ENCODE measurements around the gene RBBP8.
"Not testable (repeated sequence)": the region's sequence is repeated elsewhere in the genome, so short reads cannot be mapped to it uniquely, and the experiment has no call there.

The RBBP8 gene

DNA sequence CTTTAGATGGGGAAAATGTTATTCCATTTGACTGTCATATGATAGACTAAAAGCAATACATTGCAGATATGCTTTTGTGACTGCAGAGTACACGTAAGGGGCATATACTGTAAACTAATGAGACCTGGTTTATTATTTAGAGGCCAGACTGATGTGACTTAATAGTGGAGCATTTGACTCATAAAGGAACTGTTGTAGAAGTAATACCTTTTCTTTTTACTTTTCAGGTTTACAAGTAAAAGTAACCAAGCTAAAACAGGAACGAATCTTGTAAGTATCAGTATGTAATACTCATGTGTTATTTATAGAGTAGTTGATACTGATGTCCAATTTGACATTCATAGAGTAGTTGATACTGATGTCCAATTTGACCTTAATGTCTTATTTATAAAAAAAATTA, 13.1 kb downstream of the RBBP8 start:
- DNase-seq: no peak

- no peak for DNase-seq
Observed at GRCh38 chr18:22946846-22947245, 13.7 kb downstream of the RBBP8 start.

GRCh38 chr18:22951823-22952222, 18.7 kb downstream of the RBBP8 start:
- DNase-seq: no peak

DNA sequence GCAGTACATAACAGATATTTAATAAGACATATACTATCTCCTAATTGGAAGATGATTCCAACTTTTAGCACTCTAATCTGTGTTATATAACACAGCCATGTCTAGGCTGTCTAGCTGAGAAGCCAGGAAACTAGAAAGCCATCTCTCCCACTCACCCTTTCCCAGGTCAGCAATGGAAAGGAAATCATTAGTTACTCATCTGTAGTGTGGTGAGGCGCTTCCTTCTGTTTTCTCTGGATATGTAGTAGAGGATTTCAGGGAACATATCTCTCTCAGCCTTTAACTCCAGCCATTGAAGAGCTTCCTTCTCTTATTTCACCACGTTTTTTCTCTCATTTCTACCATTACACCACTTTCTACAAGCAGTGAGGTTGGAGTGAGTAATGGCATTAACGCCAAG, 19.4 kb downstream of the RBBP8 start:
- no peak for DNase-seq

GRCh38 chr18:22953982-22954381, 20.9 kb downstream of the RBBP8 start:
- DNase-seq: not testable (repeated sequence)

GRCh38 chr18:22956226-22956625, 23.1 kb downstream of the RBBP8 start:
- no peak for DNase-seq

- no peak for DNase-seq
Observed at GRCh38 chr18:22961156-22961555, 28.0 kb downstream of the RBBP8 start.

- DNase-seq: no peak
Observed at GRCh38 chr18:22962004-22962403, 28.9 kb downstream of the RBBP8 start.

DNA sequence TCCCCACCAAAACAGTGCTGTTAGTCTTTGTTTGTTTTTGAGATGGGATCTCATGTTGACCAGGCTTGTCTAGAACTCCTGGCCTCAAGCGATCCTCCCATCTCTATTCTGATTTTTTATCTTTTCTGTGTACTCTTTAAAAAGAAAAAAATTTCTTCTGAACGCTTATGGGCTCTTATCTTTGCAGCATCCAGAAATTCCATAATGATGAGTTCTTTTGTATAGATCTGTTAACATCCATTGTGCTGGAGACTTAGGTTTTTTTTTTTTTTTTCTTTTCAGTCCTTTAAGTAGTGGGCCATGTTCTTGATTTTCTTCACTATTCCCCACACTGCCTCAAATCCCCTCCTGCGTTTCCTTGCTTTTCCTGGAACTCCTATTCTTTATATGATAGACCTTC, 31.0 kb downstream of the RBBP8 start:
- DNase-seq: no peak

- DNase-seq: no peak
Observed at GRCh38 chr18:22964722-22965121, 31.6 kb downstream of the RBBP8 start.

GRCh38 chr18:22971038-22971437, 37.9 kb downstream of the RBBP8 start:
- no peak for DNase-seq

GRCh38 chr18:22974001-22974400, 40.9 kb downstream of the RBBP8 start:
- no peak for DNase-seq

GRCh38 chr18:22974707-22975106, 41.6 kb downstream of the RBBP8 start:
- no peak for DNase-seq

- no peak for DNase-seq
Observed at GRCh38 chr18:22975508-22975907, 42.4 kb downstream of the RBBP8 start.

GRCh38 chr18:22977847-22978701, 44.9 kb downstream of the RBBP8 start:
- DNase-seq: no peak

DNA sequence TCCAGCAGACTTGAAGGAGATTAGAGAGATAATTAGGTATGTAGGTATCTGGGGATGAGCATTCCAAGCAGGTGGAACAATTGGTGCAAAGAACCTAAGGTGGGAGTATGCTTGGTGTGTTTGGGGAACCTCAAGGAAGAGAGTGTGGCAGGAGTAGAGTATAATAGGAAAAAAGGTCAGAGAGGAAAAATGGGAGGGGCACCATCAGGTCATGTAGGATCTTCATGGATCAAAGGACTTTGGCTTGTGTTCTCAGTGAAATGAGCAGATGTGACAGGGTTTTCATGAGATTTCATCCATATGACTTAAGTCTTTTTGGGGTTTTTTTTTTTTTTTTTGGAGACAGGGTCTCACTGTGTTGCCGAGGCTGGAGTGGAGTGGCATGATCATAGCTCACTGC, 47.3 kb downstream of the RBBP8 start:
- no peak for DNase-seq

- DNase-seq: no peak
Observed at GRCh38 chr18:22981274-22982133, 48.4 kb downstream of the RBBP8 start.

DNA sequence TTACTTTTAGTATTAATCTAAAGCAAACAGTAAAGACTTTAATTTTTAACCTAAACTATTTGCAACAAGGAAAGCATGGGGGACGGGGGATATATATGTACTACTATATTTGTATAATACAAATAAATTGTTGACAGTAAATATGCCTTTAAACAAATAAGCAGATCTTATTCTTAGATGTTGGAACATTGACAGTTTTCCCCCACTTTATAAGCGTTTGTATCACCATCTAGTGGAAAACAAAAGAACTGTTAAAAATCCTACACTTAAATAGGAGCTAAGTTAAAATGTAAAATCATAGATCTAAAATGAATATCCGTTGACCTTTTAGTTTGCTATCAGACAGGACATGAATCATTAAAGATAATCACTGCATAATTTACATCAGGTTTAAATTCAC, 50.0 kb downstream of the RBBP8 start:
- DNase-seq: peak; percentile 21

- DNase-seq: no peak
Observed at GRCh38 chr18:22985250-22985649, 52.1 kb downstream of the RBBP8 start.

DNA sequence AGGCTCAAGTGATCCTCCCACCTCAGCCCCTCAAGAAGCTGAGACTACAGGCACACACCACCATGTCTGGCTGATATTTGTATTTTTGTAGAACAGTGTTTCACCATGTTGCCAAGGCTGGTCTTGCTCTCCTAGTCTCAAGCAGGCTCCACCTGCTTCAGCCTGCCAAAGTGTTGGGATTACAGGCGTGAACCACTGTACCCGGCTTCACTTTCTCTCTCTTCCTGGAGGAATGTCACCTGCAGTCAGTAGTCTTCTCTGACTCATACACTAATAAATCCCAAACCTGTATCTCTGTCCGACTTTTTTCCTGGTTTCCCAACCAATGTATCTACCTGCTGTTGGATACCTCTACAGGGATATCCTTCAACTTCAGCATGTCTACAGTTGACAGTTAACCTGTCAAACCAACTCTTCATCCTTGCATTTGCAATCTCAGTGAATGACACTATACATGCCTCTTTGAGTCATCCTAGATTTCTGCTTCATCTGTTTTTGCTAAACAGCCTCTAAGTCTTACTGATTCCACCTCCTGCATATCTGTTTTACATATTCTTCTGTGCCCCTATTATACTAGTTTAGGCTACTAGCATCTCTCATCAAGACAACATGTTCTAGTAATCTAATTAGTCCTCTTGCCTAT, 54.5 kb downstream of the RBBP8 start:
- DNase-seq: no peak

DNA sequence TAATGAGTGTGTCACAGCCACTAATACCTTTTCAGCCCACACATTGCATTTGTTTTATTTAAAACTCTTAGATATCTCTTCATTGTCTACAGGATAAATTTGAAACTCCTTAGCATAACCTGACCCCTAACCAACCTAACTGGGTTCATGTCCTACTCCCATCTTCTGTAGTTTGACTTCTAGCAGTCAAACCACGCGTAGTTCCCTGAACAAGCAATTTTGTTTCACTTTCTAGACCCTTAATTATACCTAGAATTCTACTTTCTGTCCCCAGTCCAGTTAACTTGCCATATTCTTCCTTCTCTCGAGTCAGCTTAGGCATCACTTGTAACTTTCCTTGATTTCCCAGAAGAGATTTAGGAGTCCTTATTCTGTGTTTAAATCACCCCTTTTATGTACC, 55.1 kb downstream of the RBBP8 start:
- no peak for DNase-seq

- no peak for DNase-seq
Observed at GRCh38 chr18:22998344-22998743, 65.2 kb downstream of the RBBP8 start.

DNA sequence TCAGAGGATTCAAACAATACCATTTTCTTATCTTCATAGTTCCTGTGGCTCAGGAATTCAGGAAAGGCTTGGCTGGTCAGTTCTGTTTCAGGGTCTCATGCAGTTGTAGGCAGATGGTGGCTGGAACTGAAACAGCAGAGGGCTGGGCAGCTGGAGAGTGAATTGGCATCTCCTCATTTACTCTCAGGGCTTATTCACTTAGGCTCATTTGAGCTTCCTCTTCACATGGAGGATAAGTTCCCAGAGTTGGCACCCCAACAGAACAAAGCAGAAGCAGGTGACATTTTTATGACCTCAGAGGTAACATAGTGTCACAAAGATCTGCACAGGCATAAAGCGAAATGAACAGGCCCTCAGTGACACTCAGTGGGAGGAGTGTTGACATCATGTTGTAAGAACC, 66.1 kb downstream of the RBBP8 start:
- DNase-seq: no peak

DNA sequence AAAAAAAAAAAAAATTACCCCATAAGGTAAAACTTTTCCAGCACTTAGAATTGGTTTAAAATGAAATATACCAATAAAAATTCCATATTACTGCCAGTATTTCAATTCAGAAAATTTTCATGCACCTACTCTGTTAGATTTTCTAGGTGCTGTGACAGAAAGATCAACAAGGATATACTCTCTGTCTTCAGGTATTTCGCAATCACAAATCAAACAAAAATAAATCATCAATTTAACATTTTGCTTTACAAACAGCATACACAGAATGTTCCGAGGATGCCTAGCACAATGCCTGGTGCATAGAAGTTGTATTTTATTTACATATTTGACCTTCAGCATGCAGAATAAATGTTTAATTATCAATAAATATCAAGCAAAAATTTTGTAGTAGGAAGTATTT, 66.5 kb downstream of the RBBP8 start:
- no peak for DNase-seq
